COLO829 (cell line): ENCODE results near the gene ITPK1.

Experiments used
- DNase-seq: peaks from one replicate; pipeline ENCODE4 v3.0.0; 2012; ENCODE audit warnings: low spot score

Gene ITPK1

GRCh38 chr14:92952481-92953298 lies 163.0 kb downstream of the ITPK1 start:
- no peak for DNase-seq

DNA sequence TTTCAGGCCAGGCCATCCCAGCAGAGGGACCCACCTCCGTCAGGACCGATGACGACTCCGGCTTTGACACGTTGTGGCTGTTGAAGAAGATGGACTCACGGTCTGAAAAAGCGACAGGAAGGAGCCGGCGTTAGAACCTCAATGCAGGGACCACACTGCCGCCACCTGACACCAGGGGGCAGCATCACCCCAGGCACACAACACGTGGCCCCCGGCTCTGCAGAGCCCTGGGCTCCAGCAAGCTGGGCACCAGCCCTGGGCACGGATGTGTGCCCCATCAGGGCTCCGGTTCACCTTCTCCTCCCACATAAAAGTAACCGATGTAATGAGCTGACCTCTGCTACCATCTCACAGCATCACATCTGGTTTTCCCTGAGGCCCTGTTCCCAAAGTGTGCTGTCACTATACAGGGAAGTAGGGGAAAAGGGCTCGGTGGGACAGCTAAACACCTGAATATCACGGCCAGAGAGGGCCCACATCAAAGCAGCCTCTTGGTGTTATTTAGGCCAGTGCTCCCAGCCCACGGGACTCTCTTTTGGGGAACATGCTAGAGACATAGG lies 163.7 kb downstream of the ITPK1 start:
- peak; percentile 66 for DNase-seq

DNA sequence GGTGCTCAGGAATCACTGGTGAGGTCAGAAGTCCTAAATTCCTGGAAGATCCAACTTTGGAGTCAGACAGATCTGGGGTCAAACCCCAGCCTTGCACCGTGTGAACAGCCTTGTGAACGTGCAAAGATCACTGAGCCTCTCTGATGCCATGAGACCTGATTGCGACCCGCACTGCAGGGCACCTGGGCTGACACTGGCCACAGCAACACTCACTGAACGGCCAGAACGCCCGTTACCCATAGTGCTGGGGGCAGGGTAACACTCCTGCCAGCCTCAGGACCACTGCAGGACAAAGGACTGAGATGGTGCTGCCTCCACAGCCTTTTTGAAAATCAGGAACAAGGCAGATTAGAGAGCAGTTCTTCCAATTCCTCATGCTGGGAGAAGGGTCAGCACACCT lies 164.5 kb downstream of the ITPK1 start:
- DNase-seq: no peak

DNA sequence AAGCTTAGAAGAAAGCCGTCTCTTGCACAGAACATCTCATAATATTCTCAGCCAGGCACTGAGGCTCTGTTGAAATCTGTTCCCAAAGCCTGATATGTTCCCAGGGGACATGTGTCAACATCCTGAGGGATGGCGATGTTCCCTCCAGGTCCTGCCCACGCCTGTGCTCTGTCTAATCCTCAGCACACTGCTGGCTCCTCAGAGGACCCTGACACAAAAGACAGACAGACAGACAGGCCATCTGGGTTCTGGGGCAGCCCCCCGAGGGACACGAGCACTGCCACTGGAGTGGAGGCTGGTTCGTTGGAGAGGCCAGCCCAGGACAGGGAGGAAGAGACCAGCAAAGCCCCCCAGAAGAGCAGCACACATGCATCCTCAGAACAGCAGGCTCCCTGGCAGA lies 165.0 kb downstream of the ITPK1 start:
- DNase-seq: no peak

GRCh38 chr14:92950193-92950540 lies 165.6 kb downstream of the ITPK1 start:
- no peak for DNase-seq

- DNase-seq: no peak
These were observed 166.1 kb downstream of the ITPK1 start for GRCh38 chr14:92949496-92950192.

DNA sequence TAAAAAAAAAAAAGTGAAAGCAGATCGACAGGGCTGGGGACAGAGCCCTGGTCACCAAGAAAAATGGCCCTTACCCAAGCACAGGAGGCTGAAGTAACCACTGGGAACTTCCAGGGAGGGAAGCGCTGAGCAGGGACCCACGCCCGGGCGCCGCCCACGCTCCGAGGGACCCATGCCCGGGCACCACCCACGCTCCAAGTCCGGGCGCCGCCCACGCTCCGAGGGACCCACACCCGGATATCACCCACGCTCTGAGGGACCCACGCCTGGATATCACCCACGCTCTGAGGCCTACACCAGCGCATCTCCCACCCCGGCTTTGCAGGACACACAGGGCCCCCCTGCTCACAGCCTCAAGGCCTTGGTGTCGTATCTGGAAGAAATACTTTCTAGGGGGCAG lies 167.1 kb downstream of the ITPK1 start:
- no peak for DNase-seq

GRCh38 chr14:92946847-92947545 lies 168.7 kb downstream of the ITPK1 start:
- no peak for DNase-seq

DNA sequence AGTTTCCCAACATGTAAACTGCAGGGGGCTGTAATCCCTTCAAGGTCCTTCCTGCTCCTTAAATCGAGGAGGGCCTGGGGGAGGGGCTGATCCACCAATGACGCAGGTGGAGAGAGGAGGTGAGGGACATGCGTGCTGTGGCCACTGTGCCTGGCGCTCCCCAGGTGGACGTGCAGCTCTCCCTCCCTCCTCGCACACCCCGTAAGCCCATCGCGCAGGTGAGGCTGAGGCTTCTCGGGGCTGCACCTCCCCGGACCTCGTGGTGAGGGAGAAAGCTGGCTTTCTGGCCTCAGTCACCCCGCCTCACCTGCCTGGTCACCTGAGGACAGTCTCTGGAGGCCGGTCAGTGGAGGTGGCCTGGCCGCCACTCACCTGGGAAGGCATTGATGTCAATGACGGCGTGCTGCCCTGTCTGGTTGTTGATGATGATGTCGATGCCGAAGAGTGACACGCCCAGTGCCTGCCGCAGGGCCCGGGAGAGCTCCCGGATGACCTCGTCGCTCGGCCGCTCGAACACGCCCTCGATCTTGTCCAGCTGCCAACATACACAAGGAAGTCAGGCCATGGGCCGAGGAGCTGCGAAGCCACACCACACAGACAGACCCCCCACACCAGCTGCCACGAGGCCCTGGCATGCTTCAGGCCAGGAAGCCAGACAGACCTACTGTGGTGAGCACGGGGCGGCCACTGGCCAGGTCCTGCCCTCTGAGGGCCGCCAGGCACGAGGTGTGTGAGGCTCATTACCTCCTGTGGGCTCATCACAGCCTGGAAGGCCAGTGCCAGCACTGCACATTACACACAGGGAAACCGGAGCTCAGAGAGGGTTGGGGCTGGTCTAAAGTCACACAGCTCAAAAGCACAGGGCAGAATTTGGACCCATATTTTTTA lies 169.5 kb downstream of the ITPK1 start:
- DNase-seq: no peak

DNA sequence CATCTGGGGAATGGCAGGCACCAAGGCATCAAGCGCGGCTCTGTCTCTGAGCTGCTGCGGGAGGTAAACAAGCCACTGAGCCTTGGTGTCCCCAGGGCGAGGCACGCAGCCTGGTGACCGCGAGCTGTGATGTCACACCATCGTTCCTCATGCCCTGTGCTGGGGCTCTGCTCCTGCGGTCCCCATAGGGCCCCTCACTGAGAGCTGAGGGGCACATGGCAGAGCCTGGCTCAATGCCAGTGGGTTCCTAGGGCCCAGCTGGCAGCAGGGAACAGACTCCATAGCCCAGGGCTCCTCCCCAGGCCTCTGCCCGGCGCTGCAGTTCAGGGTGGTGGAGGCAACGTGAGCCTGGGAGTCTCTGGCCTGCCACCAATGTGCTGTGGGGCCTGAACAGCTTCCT lies 170.2 kb downstream of the ITPK1 start:
- no peak for DNase-seq

DNA sequence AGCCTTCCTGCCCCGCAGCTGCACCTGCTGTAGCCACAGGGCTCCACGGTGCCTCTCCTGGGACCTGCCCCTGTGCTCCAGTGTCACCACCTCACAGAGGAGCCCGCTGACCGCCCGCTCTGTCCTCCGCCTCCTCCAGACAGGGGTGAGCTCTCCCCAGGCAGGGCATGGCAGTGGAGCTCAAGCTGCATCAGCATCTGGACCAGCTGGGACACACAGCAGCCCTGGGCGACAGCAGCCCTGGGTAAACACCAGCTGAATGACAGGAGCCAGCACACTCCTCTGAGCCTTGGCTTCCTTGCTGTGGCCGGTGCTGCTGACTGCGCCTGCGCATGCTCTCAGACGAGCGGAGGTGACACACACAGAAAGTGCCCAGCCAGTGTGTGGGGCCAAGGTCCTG lies 170.7 kb downstream of the ITPK1 start:
- no peak for DNase-seq

DNA sequence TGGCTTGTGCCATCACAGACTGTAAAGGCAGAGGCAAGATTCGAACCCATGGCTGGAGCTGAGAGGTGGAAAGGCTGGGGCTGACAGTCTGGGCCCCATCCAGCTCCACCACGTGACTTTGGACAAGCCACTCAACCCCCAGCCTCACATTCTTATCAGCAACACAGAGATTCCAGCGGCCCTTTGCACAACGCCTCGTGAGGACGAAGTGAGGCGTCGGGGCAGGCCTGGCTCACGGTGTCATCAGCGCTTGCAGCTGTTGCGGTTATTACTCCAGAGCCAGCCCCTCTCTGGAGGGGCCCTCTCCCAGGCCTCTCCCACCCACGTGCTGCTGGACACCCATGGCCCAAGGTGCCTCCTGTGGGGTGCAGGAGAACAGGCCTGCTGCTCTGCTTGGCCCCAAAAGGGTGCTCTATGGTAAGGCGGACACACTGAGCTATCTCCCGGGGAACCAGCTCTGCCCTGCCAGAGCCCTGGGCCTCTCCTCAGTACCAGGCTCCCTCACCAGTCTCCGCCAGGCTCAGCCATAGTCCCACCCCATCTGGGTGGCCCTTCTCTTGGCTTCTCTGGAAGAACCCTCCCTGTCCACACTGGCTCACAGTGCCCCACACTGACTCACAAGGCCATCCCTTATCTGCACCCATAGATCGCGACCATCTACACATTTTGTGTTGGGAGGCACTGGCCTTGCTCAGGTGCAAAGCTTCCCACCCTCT lies 171.7 kb downstream of the ITPK1 start:
- no peak for DNase-seq

- DNase-seq: no peak
These were observed 172.6 kb downstream of the ITPK1 start for GRCh38 chr14:92942976-92943710.

GRCh38 chr14:92942576-92942975 lies 173.1 kb downstream of the ITPK1 start:
- DNase-seq: no peak

- no peak for DNase-seq
These were observed 173.6 kb downstream of the ITPK1 start for GRCh38 chr14:92942136-92942535.

- no peak for DNase-seq
These were observed 174.2 kb downstream of the ITPK1 start for GRCh38 chr14:92941531-92941930.

- DNase-seq: no peak
These were observed 175.2 kb downstream of the ITPK1 start for GRCh38 chr14:92940543-92940942.

DNA sequence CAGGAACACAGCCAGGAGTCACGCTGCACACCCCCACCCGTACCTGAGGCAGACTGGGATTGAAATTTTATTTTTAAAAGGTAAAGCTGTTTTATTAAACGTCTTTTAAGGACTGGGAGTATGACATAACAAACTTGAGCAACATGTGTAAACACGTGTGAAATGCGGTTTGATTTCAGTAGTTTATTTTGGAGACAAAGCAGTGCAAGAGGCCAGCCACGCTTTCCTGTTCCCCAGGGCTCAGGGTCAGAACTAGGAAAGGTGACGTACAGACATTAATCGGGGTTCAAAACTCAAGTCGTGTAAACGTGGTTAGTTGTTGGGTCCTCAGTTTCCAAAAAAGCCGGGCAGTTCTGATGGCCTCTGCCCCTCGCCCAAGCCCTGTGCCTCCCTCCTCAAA lies 176.0 kb downstream of the ITPK1 start:
- DNase-seq: no peak

DNA sequence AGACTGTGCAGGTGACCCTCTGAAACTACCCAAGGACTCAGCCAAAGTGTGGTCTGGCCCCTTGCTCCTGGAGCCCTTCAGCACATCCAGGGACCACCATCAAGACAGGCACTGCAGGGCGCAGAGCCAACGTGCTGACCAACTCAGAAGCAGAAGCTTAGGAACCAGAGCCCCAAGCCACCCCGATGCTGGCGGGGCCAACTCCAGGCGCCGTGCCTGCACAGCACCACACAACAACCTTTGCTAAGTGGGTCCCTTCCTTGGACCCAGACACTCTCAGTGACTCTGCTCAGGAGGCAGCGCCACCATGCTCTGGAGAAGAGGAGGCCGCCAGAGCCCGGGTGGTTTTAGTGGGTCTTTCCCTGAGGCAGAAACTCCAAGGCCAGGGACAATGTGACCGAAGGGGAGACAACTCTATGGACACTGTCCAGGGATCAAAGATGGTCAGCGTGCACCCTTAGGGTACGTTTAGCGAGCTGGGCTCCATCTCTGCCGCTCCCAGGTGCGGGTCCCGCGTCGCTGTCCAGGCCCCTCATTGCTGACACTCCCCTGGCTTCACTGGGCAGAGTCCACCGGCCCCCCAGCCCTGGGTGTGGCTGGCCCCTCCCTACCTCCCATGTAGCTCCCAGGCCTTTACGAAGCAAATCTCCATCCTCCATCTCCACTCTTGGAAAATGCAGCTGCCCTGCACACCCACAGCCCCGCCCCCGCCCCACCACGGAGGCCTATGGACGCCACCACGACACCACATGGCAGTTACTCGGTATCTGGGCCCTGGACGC lies 176.6 kb downstream of the ITPK1 start:
- no peak for DNase-seq
